Measurements from ENCODE around the gene COPS7A. TPM values are rescaled to one million over a fixed set of nuclear protein-coding genes. Genes with fewer than 3 reads are reported as not detected.
"Not testable (repeated sequence)": the region's sequence is repeated elsewhere in the genome, so short reads cannot be mapped to it uniquely, and the experiment has no call there.

COPS7A gene
- total RNA-seq, 3 donors from 2014 or later = 32.8 to 47.2 (median 39.2) TPM

- Histone ChIP-seq H3K9me3 (no peaks in the 10 kb centered on the region), H3K4me3 (no peak overlapping the region), H3K36me3 (ENCODE audit: low read depth) (no peaks in the 10 kb centered on the region), H3K4me1 (ENCODE audit: low read depth) (peaks cover 8% of the 10 kb centered on the region)
- no peak for ATAC-seq
- DNase-seq = no peak
- intact Hi-C loops (cut with DNase I, micrococcal nuclease) = no loop called here
- no peak for TF ChIP-seq CTCF (IDR thresholded peaks at IDR 0.05)
Observed at GRCh38 chr12:6699259-6699988, 24.4 kb upstream of the COPS7A start.

- ATAC-seq (peak; percentile 43), DNase-seq (peak in 1 of 3 donors; percentile 35)
- intact Hi-C loops (cut with DNase I, micrococcal nuclease) = no loop called here
- no peaks in the 10 kb centered on the region for H3K36me3 ChIP-seq (ENCODE audit: low read depth)
- H3K9me3 ChIP-seq = no peaks in the 10 kb centered on the region
- H3K4me3 ChIP-seq = peak overlapping the region; percentile 22
- peaks cover 8% of the 10 kb centered on the region for H3K4me1 ChIP-seq (ENCODE audit: low read depth)
- TF ChIP-seq CTCF (IDR thresholded peaks at IDR 0.05) = no peak
Observed at GRCh38 chr12:6699989-6700645, 23.7 kb upstream of the COPS7A start.

- ATAC-seq (peak; percentile 75), DNase-seq (peak in 2 of 3 donors; percentile 32 to 57)
- H3K36me3 ChIP-seq (ENCODE audit: low read depth) = no peaks in the 10 kb centered on the region
- intact Hi-C loops (cut with DNase I, micrococcal nuclease) = no loop called here
- peaks cover 8% of the 10 kb centered on the region for H3K4me1 ChIP-seq (ENCODE audit: low read depth)
- H3K4me3 ChIP-seq = peak within 1 kb of the TSS; percentile 22
- no peak for TF ChIP-seq CTCF (IDR thresholded peaks at IDR 0.05)
- no peaks in the 10 kb centered on the region for H3K9me3 ChIP-seq
Observed at GRCh38 chr12:6700646-6701051, 23.2 kb upstream of the COPS7A start, which contains the start of gene PIANP. TSS of gene PIANP (minus strand) at chr12:6700815. CDS start at chr12:6698061, 2,754 bp downstream.

- Histone ChIP-seq H3K9me3 (no peaks in the 10 kb centered on the region), H3K4me3 (no peak overlapping the region), H3K4me1 (ENCODE audit: low read depth) (peaks cover 8% of the 10 kb centered on the region), H3K36me3 (ENCODE audit: low read depth) (no peaks in the 10 kb centered on the region)
- intact Hi-C loops (cut with DNase I, micrococcal nuclease) = no loop called here
- TF ChIP-seq CTCF (IDR thresholded peaks at IDR 0.05) = no peak
- DNase-seq (no peak), ATAC-seq (no peak)
Observed at GRCh38 chr12:6701078-6701768, 22.6 kb upstream of the COPS7A start.

GRCh38 chr12:6703631-6704030 lies 20.2 kb upstream of the COPS7A start:
- Histone ChIP-seq H3K4me1 (ENCODE audit: low read depth) (peaks cover 8% of the 10 kb centered on the region), H3K36me3 (ENCODE audit: low read depth) (no peaks in the 10 kb centered on the region), H3K9me3 (no peaks in the 10 kb centered on the region), H3K4me3 (no peak overlapping the region)
- intact Hi-C loops (cut with DNase I, micrococcal nuclease) = no loop called here
- DNase-seq (no peak), ATAC-seq (no peak)
- no peak for TF ChIP-seq CTCF (IDR thresholded peaks at IDR 0.05)

GRCh38 chr12:6708351-6708750 lies 15.5 kb upstream of the COPS7A start:
- intact Hi-C loops (cut with DNase I, micrococcal nuclease) = not testable (repeated sequence)

More at GRCh38 chr12:6708351-6708750, 15.5 kb upstream of the COPS7A start:
- not testable (repeated sequence) for H3K4me3 ChIP-seq; H3K9me3 ChIP-seq; ATAC-seq; DNase-seq; H3K36me3 ChIP-seq (ENCODE audit: low read depth); H3K4me1 ChIP-seq (ENCODE audit: low read depth)
